ENCODE data around the gene CPSF7. TPM values are rescaled to one million over a fixed set of nuclear protein-coding genes. Genes with fewer than 3 reads are reported as not detected.

The CPSF7 gene
- total RNA-seq, 1 experiment from 2014 or later = 99.9 TPM

DNA sequence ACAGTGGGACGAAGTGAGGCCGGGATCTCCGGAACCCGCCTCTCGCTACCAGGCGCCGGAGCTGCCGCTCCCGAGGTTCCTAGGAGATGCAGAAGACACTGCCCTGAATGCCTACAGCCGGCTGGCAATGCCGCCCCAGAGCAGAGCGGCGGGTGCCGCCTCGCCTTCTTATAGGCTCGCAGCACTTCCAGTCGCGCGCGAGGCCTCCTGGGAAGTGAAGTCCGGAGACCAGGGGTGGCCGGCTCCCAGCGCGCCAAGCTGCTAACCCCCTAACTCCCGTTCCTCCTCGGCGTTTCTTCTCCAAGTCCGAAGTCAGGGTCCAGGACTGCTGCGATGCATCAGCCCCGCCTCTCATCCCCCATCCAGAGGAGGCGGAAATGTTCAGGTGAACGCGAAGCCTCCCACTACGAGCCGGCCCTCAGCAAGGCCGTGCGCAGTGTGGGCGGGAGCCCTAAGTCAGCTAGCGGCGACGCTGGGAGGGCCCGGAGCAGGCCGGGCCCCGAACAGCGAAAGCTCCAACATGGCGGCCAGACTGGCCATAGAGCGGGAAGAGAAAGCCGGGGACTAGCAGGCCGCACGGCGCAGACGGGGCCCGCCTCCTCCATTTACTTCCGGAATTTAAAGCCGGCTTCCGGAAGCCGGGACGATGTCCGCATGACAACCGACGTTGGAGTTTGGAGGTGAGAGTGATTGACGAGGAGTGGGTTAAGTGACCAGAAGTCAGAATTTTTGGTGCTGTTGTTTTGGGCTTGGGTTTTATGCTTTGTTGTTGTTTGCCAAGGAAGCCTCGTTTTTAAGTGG is 67.8 kb downstream of the CPSF7 start, which contains the start of the genes CYB561A3 and TMEM138:
Gene CYB561A3, minus strand, starts transcription at position 142 of the 801 bp plus-strand sequence. CDS start 5,169 bp downstream, outside the sequence.
Gene TMEM138, plus strand, starts transcription at position 634 of the 801 bp plus-strand sequence. CDS start 2,017 bp downstream, outside the sequence.
- TF ChIP-seq, protein P1, sequence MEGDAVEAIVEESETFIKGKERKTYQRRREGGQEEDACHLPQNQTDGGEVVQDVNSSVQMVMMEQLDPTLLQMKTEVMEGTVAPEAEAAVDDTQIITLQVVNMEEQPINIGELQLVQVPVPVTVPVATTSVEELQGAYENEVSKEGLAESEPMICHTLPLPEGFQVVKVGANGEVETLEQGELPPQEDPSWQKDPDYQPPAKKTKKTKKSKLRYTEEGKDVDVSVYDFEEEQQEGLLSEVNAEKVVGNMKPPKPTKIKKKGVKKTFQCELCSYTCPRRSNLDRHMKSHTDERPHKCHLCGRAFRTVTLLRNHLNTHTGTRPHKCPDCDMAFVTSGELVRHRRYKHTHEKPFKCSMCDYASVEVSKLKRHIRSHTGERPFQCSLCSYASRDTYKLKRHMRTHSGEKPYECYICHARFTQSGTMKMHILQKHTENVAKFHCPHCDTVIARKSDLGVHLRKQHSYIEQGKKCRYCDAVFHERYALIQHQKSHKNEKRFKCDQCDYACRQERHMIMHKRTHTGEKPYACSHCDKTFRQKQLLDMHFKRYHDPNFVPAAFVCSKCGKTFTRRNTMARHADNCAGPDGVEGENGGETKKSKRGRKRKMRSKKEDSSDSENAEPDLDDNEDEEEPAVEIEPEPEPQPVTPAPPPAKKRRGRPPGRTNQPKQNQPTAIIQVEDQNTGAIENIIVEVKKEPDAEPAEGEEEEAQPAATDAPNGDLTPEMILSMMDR (IDR thresholded peaks at IDR 0.05; ENCODE audit: unreplicated experiment) = no peak
- peak; percentile 92 for DNase-seq (ENCODE audit: unreplicated experiment)
- no TSS peak for BruUV-seq (replicated peaks)
- peak within 1 kb of the TSS; percentile 94 for H3K27ac Mint-ChIP-seq (ENCODE audit: low read depth, unreplicated experiment)
- ChIA-PET CTCF (interaction anchor here (0.6 to 22.4 kb wide), 8 partner anchors 10 to 1773 kb away, joined by 3 to 294 read pairs (median 6); partner anchors contain the start of genes DDB1 and TKFC), POLR2A (interaction anchor here (0.5 to 13.7 kb wide), 21 partner anchors 8 to 1470 kb away, joined by 3 to 429 read pairs (median 4); partner anchors contain the start of genes CPSF7, DDB1, SDHAF2 and STX5)
- peak within 1 kb of the TSS; percentile 93 for H3K4me3 Mint-ChIP-seq (ENCODE audit: unreplicated experiment)
- no peaks in the 10 kb centered on the region for H3K27me3 Mint-ChIP-seq (ENCODE audit: insufficient read depth, unreplicated experiment)
- intact Hi-C loops (cut with micrococcal nuclease) = loop anchor here (1.0 kb wide), 1 partner anchor 16 kb away; no protein-coding TSS in a partner anchor
- no peaks in the 10 kb centered on the region for H3K9me3 Mint-ChIP-seq (ENCODE audit: unreplicated experiment)
- peaks cover 48% of the 10 kb centered on the region for H3K36me3 Mint-ChIP-seq (ENCODE audit: insufficient read depth, unreplicated experiment)
- peaks cover 19% of the 10 kb centered on the region for H3K4me1 Mint-ChIP-seq (ENCODE audit: insufficient read depth, unreplicated experiment)

DNA sequence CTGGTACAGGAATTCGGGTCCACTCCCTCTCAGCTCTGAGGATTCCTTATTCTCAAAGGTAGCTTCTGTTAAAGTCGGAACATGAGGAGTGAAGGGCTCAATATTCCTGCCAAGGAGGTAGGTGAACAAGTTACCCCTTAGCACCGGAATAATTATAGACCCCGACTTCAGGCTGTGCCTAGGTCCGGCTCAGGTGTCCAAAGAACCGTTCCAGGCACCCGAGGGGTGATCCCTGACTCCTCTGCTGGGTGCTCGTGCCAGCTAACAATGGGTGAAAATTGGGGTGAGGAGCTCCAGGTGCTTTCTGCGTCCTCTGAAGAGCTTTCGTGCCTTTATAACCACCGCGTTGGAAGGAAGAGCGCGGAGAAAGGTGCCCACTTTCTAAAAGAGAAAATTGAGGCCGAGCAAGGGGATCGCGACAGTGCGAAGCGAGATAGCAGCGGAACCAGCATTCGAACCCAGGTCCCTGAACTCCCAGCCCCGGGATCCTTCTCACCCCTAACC is 68.5 kb downstream of the CPSF7 start:
- TF ChIP-seq, protein P1 (IDR thresholded peaks at IDR 0.05; ENCODE audit: unreplicated experiment) = no peak
- DNase-seq (ENCODE audit: unreplicated experiment) = no peak
- no peaks in the 10 kb centered on the region for H3K27me3 Mint-ChIP-seq (ENCODE audit: insufficient read depth, unreplicated experiment)
- peaks cover 45% of the 10 kb centered on the region for H3K36me3 Mint-ChIP-seq (ENCODE audit: insufficient read depth, unreplicated experiment)
- no peaks in the 10 kb centered on the region for H3K9me3 Mint-ChIP-seq (ENCODE audit: unreplicated experiment)
- H3K27ac Mint-ChIP-seq (ENCODE audit: low read depth, unreplicated experiment) = peak overlapping the region; percentile 94
- H3K4me1 Mint-ChIP-seq (ENCODE audit: insufficient read depth, unreplicated experiment) = peaks cover 19% of the 10 kb centered on the region
- POLR2A ChIA-PET = interaction anchor here (0.5 to 13.7 kb wide), 16 partner anchors 8 to 1470 kb away, joined by 3 to 429 read pairs (median 6); partner anchors contain the start of genes CPSF7, DDB1, SDHAF2 and STX5
- intact Hi-C loops (cut with micrococcal nuclease) = no loop called here
- TSS peak; percentile 64 for BruUV-seq (replicated peaks)
- CTCF ChIA-PET = interaction anchor here (0.5 to 22.4 kb wide), 9 partner anchors 8 to 1148 kb away, joined by 3 to 294 read pairs (median 5); partner anchors contain the start of genes DDB1 and TKFC
- H3K4me3 Mint-ChIP-seq (ENCODE audit: unreplicated experiment) = peak overlapping the region; percentile 93

GRCh38 chr11:61359516-61359915 is 70.3 kb downstream of the CPSF7 start:
- H3K27me3 Mint-ChIP-seq (ENCODE audit: insufficient read depth, unreplicated experiment) = no peaks in the 10 kb centered on the region
- no peak overlapping the region for H3K27ac Mint-ChIP-seq (ENCODE audit: low read depth, unreplicated experiment)
- peaks cover 19% of the 10 kb centered on the region for H3K4me1 Mint-ChIP-seq (ENCODE audit: insufficient read depth, unreplicated experiment)
- H3K36me3 Mint-ChIP-seq (ENCODE audit: insufficient read depth, unreplicated experiment) = peaks cover 43% of the 10 kb centered on the region
- no peak for DNase-seq (ENCODE audit: unreplicated experiment)
- CTCF ChIA-PET = interaction anchor here (0.6 to 22.4 kb wide), 6 partner anchors 15 to 654 kb away, joined by 3 to 294 read pairs (median 4); partner anchors contain the start of genes DDB1 and TKFC
- H3K4me3 Mint-ChIP-seq (ENCODE audit: unreplicated experiment) = no peak overlapping the region
- no TSS peak for BruUV-seq (replicated peaks)
- intact Hi-C loops (cut with micrococcal nuclease) = no loop called here
- POLR2A ChIA-PET = interaction anchor here (1.0 to 13.7 kb wide), 7 partner anchors 10 to 32 kb away, joined by 3 to 429 read pairs (median 72); partner anchors contain the start of genes DDB1, TKFC and TMEM216
- TF ChIP-seq, protein P1 (IDR thresholded peaks at IDR 0.05; ENCODE audit: unreplicated experiment) = no peak
- H3K9me3 Mint-ChIP-seq (ENCODE audit: unreplicated experiment) = no peaks in the 10 kb centered on the region
